GM19324 (cell line): ENCODE results near the gene CYP2A13.
"Not testable (repeated sequence)": the region's sequence is repeated elsewhere in the genome, so short reads cannot be mapped to it uniquely, and the experiment has no call there.

Experiments
- ATAC-seq: cut with Tn5 transposase; IDR thresholded peaks from one replicate; pipeline ENCODE4 v1.9.1; 2021; ENCODE audit warnings: mild to moderate bottlenecking, moderate library complexity; ENCODE audit not compliant: unreplicated experiment, low FRiP score

Gene CYP2A13

GRCh38 chr19:41116261-41116660 lies 28.0 kb downstream of the CYP2A13 start:
- no peak for ATAC-seq

GRCh38 chr19:41120929-41121911 lies 33.0 kb downstream of the CYP2A13 start:
- not testable (repeated sequence) for ATAC-seq

- not testable (repeated sequence) for ATAC-seq
Observed at GRCh38 chr19:41122846-41123245, 34.6 kb downstream of the CYP2A13 start.

GRCh38 chr19:41123716-41124294 lies 35.6 kb downstream of the CYP2A13 start:
- no peak for ATAC-seq

- ATAC-seq: not testable (repeated sequence)
Observed at GRCh38 chr19:41126765-41127203, 38.5 kb downstream of the CYP2A13 start.

GRCh38 chr19:41127362-41127761 lies 39.1 kb downstream of the CYP2A13 start:
- not testable (repeated sequence) for ATAC-seq

- not testable (repeated sequence) for ATAC-seq
Observed at GRCh38 chr19:41127801-41128300, 39.6 kb downstream of the CYP2A13 start.

GRCh38 chr19:41128692-41129091 lies 40.4 kb downstream of the CYP2A13 start:
- ATAC-seq: no peak

GRCh38 chr19:41131186-41131585 lies 42.9 kb downstream of the CYP2A13 start:
- no peak for ATAC-seq

- ATAC-seq: no peak
Observed at GRCh38 chr19:41133260-41133659, 45.0 kb downstream of the CYP2A13 start.

GRCh38 chr19:41134616-41135015 lies 46.4 kb downstream of the CYP2A13 start:
- ATAC-seq: no peak

GRCh38 chr19:41135390-41136384 lies 47.4 kb downstream of the CYP2A13 start:
- ATAC-seq: not testable (repeated sequence)

- no peak for ATAC-seq
Observed at GRCh38 chr19:41136636-41137455, 48.6 kb downstream of the CYP2A13 start.

- ATAC-seq: no peak
Observed at GRCh38 chr19:41144403-41144802, 56.2 kb downstream of the CYP2A13 start.
